Adrenal gland (tissue), 12 donors: ENCODE measurements around the gene GGA1. TPM values are rescaled to one million over a fixed set of nuclear protein-coding genes. Genes with fewer than 3 reads are reported as not detected.

ENCODE experiments used
- DNase-seq, 7 donors: peaks; one replicate each; pipeline ENCODE4 v3.0.0-alpha.2; 2019 to 2020
- H3K27ac ChIP-seq, 5 donors: fragments of 200-600 bp; sonication (generic) in 4 of 5; 1 replicate in 3 of 5; 2 replicates in 2 of 5; pipeline versions ENCODE4 v1.5.1 to v1.8.0; 2016 to 2020; ENCODE audit warnings: mild to moderate bottlenecking in 1 of 5
- H3K27me3 ChIP-seq: fragments of 200-600 bp; 2 replicates; pipeline ENCODE4 v1.8.0; 2021
- H3K36me3 ChIP-seq, 2 donors: fragments of 200-600 bp; replicated peaks in 1 of 2; 1 replicate in 1 of 2; 2 replicates in 1 of 2; pipeline versions ENCODE4 v1.5.1 to v1.8.0; 2018 to 2022
- H3K4me1 ChIP-seq, 2 donors: fragments of 200-600 bp; replicated peaks in 1 of 2; 1 replicate in 1 of 2; 2 replicates in 1 of 2; pipeline versions ENCODE4 v1.5.1 to v1.8.0; 2018 to 2021
- H3K4me3 ChIP-seq, 4 donors: fragments of 200-600 bp; sonication (generic) in 3 of 4; one replicate each; pipeline ENCODE4 v1.5.1; 2016 to 2018
- H3K9me3 ChIP-seq, 3 donors: fragments of 200-600 bp; sonication (generic) in 1 of 3; replicated peaks in 1 of 3; 1 replicate in 2 of 3; 2 replicates in 1 of 3; pipeline versions ENCODE4 v1.5.1 to v1.8.0; 2016 to 2021
- CTCF ChIP-seq, 6 experiments: fragments of 450-650 bp in 4 of 6; fragments of 200-600 bp in 2 of 6; sonication (generic) in 1 of 6; IDR thresholded peaks; 1 replicate in 5 of 6; 2 replicates in 1 of 6; pipeline versions ENCODE4 v1.5.1 to v1.8.0; 2016 to 2021; ENCODE audit warnings: antibody characterized with exemption in 6 of 6, mild to moderate bottlenecking in 2 of 6, moderate library complexity in 1 of 6
- POLR2A ChIP-seq, 2 donors: fragments of 450-650 bp; IDR thresholded peaks; one replicate each; pipeline ENCODE4 v1.6.1; 2017; ENCODE audit warnings: antibody characterized with exemption in 2 of 2, mild to moderate bottlenecking in 2 of 2, moderate library complexity in 1 of 2
- WGBS, 4 donors: extraction: QIAGEN DNeasy Blood & Tissue Kit in 2 of 4; methylation state at CpG; one replicate each; pipeline versions ENCODE4 v1.1.5 to v1.1.7; 2013 to 2017; 5-methylcytosine and 5-hydroxymethylcytosine counted together
- intact Hi-C, 2 donors: fragments of 100-400 bp; cut with DNase I; formaldehyde crosslinking; loops; one replicate each; pipeline versions ENCODE4 v1.14.1 to v1.15.0; 2022 to 2023
- polyA plus RNA-seq, 3 donors: library from polyadenylated mRNA; stranded (reverse); fragments of 200-250 nt in 2 of 3; fragments of 350-450 nt in 1 of 3; fragmentation: Illumina TruSeq in 1 of 3; extraction: RNeasy Lipid Tissue Mini Kit (QIAGEN cat#74804) in 1 of 3; gene quantifications; one replicate each; pipeline ENCODE4 v1.2.3, GENCODE V29; 2013 to 2014
- total RNA-seq, 9 donors: library from RNA; depleted of rRNA in 4 of 9; stranded (reverse); fragments of >200 nt in 4 of 9; fragments of 120-200 nt in 1 of 9; fragmentation: NEBNext Ultra II Directional in 1 of 9; extraction: Animal tissue kit (Norgen Biotek cat#: 25700) in 1 of 9; gene quantifications; one replicate each; pipeline versions ENCODE4 v1.1.0 to v1.2.4, GENCODE V29; 2013 to 2023
- donor health status: healthy with polysubstance abuse.
- donor health status: Bipolar disorder and iron deficiency.
- donor health status: DM: yes; HTN: yes; CAD: no.
- donor health status: DM: no; HTN: no; CAD: no.
- donor health status: DM: no; HTN: no; CAD: no.
- donor health status: DM: yes; HTN: yes; CAD: no.

GGA1 gene
- total and polyA plus RNA-seq, 12 donors, result 30.6 to 160 (median 65.6) TPM

DNA sequence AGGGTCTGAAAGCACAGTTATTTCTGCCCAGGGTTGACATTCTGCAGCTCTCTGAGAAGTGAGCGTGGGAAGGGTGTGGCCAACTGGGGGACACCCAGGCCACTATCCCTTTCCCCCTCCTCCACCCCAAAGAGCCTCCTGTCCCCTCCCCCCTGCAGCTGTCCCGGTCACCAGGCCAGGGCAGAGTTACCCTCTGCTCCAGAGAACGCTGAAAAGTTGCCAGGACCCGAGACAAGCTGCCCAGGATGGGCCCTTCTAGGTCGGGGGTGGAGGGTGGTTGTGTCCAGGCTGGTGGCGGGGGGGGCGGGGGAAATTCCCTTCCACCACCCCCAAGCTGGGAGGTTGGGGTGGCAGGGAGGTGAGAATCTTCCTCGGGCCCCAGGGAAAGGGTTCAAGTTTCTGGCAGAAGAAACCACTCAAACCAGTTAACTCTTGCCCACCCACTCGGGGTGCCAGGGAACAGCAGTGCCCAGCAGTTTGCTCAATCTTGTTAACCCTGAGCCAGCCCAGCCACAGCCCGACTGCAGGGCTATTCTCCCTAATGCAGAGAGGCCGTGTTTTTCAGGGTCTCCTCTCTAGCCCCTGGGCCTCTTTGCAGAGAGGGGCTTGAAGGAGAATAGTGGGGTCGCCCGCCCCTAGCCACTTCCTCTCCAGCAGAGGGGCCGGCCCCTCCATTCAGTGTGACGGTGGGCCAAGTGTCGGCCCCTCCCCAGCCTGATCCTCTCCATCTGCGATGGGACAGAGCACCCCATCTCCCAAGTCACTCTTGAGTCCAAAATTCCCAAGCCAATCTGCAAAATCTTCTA is 67.5 kb downstream of the GGA1 start:
- no peaks in the 10 kb centered on the region for H3K9me3 ChIP-seq
- H3K4me3 ChIP-seq, result peak overlapping the region; percentile 27 to 79 (median 48)
- intact Hi-C loops, result no loop called here
- H3K27me3 ChIP-seq, result no peaks in the 10 kb centered on the region
- H3K36me3 ChIP-seq, result peaks cover 0 to 12% of the 10 kb centered on the region in 2 donors
- TF ChIP-seq CTCF (IDR thresholded peaks at IDR 0.05) (no peak), POLR2A (IDR thresholded peaks at IDR 0.05) (peak in 1 of 2 donors; percentile 1)
- peak overlapping the region; percentile 85 to 98 (median 93) for H3K27ac ChIP-seq
- peaks cover 20 to 32% of the 10 kb centered on the region in 2 donors for H3K4me1 ChIP-seq
- WGBS, 4 donors, result 5 to 10% (median 8%) methylated on average over 10 to 17 of the region's 17 CpGs
- DNase-seq, result peak; percentile 74 to 84 (median 78)

DNA sequence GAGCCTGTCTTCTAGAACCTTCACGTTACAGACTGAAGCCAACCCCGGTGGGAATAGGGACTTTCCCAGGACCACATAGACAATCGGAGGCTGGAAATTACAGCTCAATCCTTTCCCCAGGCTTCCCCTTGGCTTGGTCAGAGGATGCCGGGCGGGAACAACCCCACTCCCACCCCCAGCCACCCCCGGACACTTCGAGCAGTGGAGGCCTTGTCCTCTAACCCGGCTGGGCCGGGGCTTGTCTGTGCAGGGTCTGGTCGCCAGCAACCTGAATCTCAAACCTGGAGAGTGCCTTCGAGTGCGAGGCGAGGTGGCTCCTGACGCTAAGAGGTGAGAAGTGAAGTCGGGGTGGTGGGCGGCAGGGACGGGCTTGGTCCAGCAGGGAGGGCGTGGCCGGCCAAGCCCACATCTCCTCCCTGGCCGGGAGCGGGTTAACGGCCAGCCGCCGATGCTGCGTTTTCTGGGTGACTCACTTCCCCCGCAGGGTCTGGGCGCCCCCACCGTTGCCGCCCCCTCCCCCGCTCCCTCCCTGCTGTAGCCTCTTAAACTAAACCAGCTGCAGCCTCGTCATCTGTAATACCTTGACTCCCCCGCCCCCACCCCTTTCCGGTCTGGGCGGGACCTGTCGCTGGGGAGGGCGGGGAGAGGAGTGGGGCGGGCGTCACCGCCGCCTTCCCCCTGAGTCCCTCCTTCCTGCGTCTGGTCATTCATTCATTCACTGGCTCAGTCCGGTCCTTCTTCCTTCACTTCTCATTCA is 68.3 kb downstream of the GGA1 start:
- Histone ChIP-seq H3K4me3 (peak overlapping the region; percentile 27 to 79 (median 44)), H3K27me3 (no peaks in the 10 kb centered on the region), H3K4me1 (peaks cover 20 to 32% of the 10 kb centered on the region in 2 donors), H3K27ac (peak overlapping the region; percentile 85 to 98 (median 93)), H3K36me3 (peaks cover 0 to 12% of the 10 kb centered on the region in 2 donors), H3K9me3 (no peaks in the 10 kb centered on the region)
- peak in 1 of 2 donors; percentile 49 for TF ChIP-seq POLR2A (IDR thresholded peaks at IDR 0.05)
- no peak for TF ChIP-seq CTCF (IDR thresholded peaks at IDR 0.05)
- peak; percentile 91 to 93 (median 91) for DNase-seq
- 0 to 1% (median 0%) methylated on average over 8 to 42 of the region's 42 CpGs for WGBS, 4 donors
- intact Hi-C loops, result no loop called here

GRCh38 chr22:37677493-37677974 is 68.9 kb downstream of the GGA1 start:
- intact Hi-C loops, result no loop called here
- Histone ChIP-seq H3K4me1 (peaks cover 20 to 32% of the 10 kb centered on the region in 2 donors), H3K36me3 (peaks cover 0 to 12% of the 10 kb centered on the region in 2 donors), H3K27ac (peak overlapping the region; percentile 85 to 98 (median 93)), H3K4me3 (peak overlapping the region in 3 of 4 donors; percentile 23 to 79 (median 44)), H3K27me3 (no peaks in the 10 kb centered on the region), H3K9me3 (no peaks in the 10 kb centered on the region)
- WGBS, 4 donors, result 55 to 64% (median 57%) methylated on average over 15 of the region's 15 CpGs
- TF ChIP-seq CTCF (IDR thresholded peaks at IDR 0.05) (no peak), POLR2A (IDR thresholded peaks at IDR 0.05) (no peak)
- DNase-seq, result no peak

DNA sequence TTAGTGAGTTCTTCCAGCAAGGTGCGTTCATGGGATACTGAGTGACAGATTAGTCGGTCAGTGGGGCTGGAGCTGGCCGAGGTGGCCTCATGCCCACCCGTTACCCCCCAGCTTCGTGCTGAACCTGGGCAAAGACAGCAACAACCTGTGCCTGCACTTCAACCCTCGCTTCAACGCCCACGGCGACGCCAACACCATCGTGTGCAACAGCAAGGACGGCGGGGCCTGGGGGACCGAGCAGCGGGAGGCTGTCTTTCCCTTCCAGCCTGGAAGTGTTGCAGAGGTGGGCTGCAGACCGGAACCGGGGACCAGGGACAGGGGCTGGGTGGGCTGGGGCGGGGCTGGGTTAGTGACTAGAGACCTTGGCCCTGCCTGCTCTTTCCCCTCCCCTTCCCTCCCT is 69.7 kb downstream of the GGA1 start:
- intact Hi-C loops, result no loop called here
- H3K27ac ChIP-seq, result peak overlapping the region in 2 of 5 donors; percentile 40 to 85
- TF ChIP-seq CTCF (IDR thresholded peaks at IDR 0.05) (no peak), POLR2A (IDR thresholded peaks at IDR 0.05) (no peak)
- DNase-seq, result no peak
- no peaks in the 10 kb centered on the region for H3K9me3 ChIP-seq
- peaks cover 20 to 32% of the 10 kb centered on the region in 2 donors for H3K4me1 ChIP-seq
- no peaks in the 10 kb centered on the region for H3K27me3 ChIP-seq
- peaks cover 0 to 12% of the 10 kb centered on the region in 2 donors for H3K36me3 ChIP-seq
- no peak overlapping the region for H3K4me3 ChIP-seq
- 45 to 81% (median 72%) methylated on average over 4 to 18 of the region's 18 CpGs for WGBS, 4 donors
